OCI-LY1 (cell line): Measurements from ENCODE around the gene CASP6.

Source experiments
- H2AFZ ChIP-seq: fragments of 200-600 bp; sonication (generic), shearing (Covaris generic); 2 replicates; pipeline ENCODE4 v1.6.0; 2014; ENCODE audit warnings: antibody characterized with exemption, mild to moderate bottlenecking, low read length
- H3F3A ChIP-seq: fragments of 200-600 bp; sonication (generic), shearing (Covaris generic); 2 replicates; pipeline ENCODE4 v1.6.0; 2014; ENCODE audit warnings: mild to moderate bottlenecking, antibody characterized with exemption, low read length, moderate library complexity; ENCODE audit not compliant: insufficient read depth
- H3K27ac ChIP-seq: fragments of 200-600 bp; sonication (generic); 2 replicates; pipeline ENCODE4 v1.5.1; 2014; ENCODE audit warnings: low read length, mixed run types, mild to moderate bottlenecking, low read depth; ENCODE audit not compliant: poor library complexity, severe bottlenecking
- H3K27me3 ChIP-seq: fragments of 200-600 bp; sonication (generic); 2 replicates; pipeline ENCODE4 v1.6.0; 2014; ENCODE audit warnings: antibody characterized with exemption, mild to moderate bottlenecking, low read length, moderate library complexity; ENCODE audit not compliant: insufficient read depth
- H3K36me3 ChIP-seq: fragments of 200-600 bp; sonication (generic); 2 replicates; pipeline ENCODE4 v1.6.1; 2014; ENCODE audit warnings: mild to moderate bottlenecking, antibody characterized with exemption, low read length, moderate library complexity, mixed read lengths; ENCODE audit not compliant: insufficient read depth
- H3K4me1 ChIP-seq: fragments of 200-600 bp; sonication (generic); 2 replicates; pipeline ENCODE4 v1.5.1; 2014; ENCODE audit warnings: mild to moderate bottlenecking, low read length, moderate library complexity; ENCODE audit not compliant: insufficient read depth, severe bottlenecking
- H3K4me2 ChIP-seq: fragments of 200-600 bp; sonication (generic), shearing (Covaris generic); 2 replicates; pipeline ENCODE4 v1.6.1; 2014; ENCODE audit warnings: low read length
- H3K4me3 ChIP-seq: fragments of 200-600 bp; sonication (generic); 2 replicates; pipeline ENCODE4 v1.5.1; 2014; ENCODE audit warnings: low read length, low read depth, mild to moderate bottlenecking, mixed read lengths; ENCODE audit not compliant: poor library complexity, severe bottlenecking
- H3K79me2 ChIP-seq: fragments of 200-600 bp; shearing (Covaris generic); 2 replicates; pipeline ENCODE4 v1.6.1; 2016; ENCODE audit warnings: mixed run types, low read length, mixed read lengths; ENCODE audit not compliant: insufficient read depth
- H3K9ac ChIP-seq: fragments of 200-600 bp; sonication (generic), shearing (Covaris generic); 2 replicates; pipeline ENCODE4 v1.6.1; 2014; ENCODE audit warnings: mild to moderate bottlenecking, low read length, mixed read lengths
- H3K9me2 ChIP-seq: fragments of 200-600 bp; sonication (generic), shearing (Covaris generic); 2 replicates; pipeline ENCODE4 v1.6.1; 2014; ENCODE audit warnings: low read depth, mild to moderate bottlenecking, low read length, mixed read lengths
- H3K9me3 ChIP-seq: fragments of 200-600 bp; shearing (Covaris generic); 2 replicates; pipeline ENCODE4 v1.6.1; 2014; ENCODE audit warnings: low read length, mixed read lengths
- H4K20me1 ChIP-seq: fragments of 200-600 bp; sonication (generic), shearing (Covaris generic); 2 replicates; pipeline ENCODE4 v1.6.0; 2016; ENCODE audit warnings: mild to moderate bottlenecking, low read length; ENCODE audit not compliant: insufficient read depth
- CTCF ChIP-seq: fragments of 200-600 bp; sonication (generic), shearing (Covaris generic); IDR thresholded peaks from 2 replicates; pipeline ENCODE4 v1.5.1; 2017; ENCODE audit warnings: mild to moderate bottlenecking, antibody characterized with exemption, low read length, moderate library complexity, mixed read lengths
- EZH2 ChIP-seq: fragments of 200-600 bp; sonication (generic), shearing (Covaris generic); IDR thresholded peaks from 2 replicates; pipeline ENCODE4 v1.8.0; 2017; ENCODE audit warnings: borderline replicate concordance, mixed run types, mild to moderate bottlenecking, antibody characterized with exemption, low read length, moderate library complexity, mixed read lengths

CASP6 gene

GRCh38 chr4:109691411-109691920 lies 11.8 kb downstream of the CASP6 start:
- Histone ChIP-seq H3K4me3 (no peak overlapping the region), H3K9me2 (no peaks in the 10 kb centered on the region), H2AFZ (no peak overlapping the region), H3K27ac (no peak overlapping the region), H4K20me1 (no peaks in the 10 kb centered on the region), H3K9ac (no peak overlapping the region), H3K4me1 (no peaks in the 10 kb centered on the region), H3K36me3 (peaks cover 69% of the 10 kb centered on the region), H3K79me2 (no peaks in the 10 kb centered on the region), H3K9me3 (no peaks in the 10 kb centered on the region), H3K4me2 (no peak overlapping the region), H3F3A (no peaks in the 10 kb centered on the region), H3K27me3 (no peaks in the 10 kb centered on the region)
- no peak for TF ChIP-seq EZH2
- TF ChIP-seq CTCF, result no peak

- H2AFZ ChIP-seq, result no peak overlapping the region
- H3K4me3 ChIP-seq, result no peak overlapping the region
- peaks cover 68% of the 10 kb centered on the region for H3K36me3 ChIP-seq
- H3K27me3 ChIP-seq, result no peaks in the 10 kb centered on the region
- H3K9ac ChIP-seq, result no peak overlapping the region
- no peaks in the 10 kb centered on the region for H3F3A ChIP-seq
- no peaks in the 10 kb centered on the region for H3K4me1 ChIP-seq
- H3K27ac ChIP-seq, result no peak overlapping the region
- no peaks in the 10 kb centered on the region for H4K20me1 ChIP-seq
- TF ChIP-seq CTCF (no peak), EZH2 (no peak)
- no peaks in the 10 kb centered on the region for H3K9me3 ChIP-seq
- no peaks in the 10 kb centered on the region for H3K79me2 ChIP-seq
- H3K4me2 ChIP-seq, result no peak overlapping the region
- no peaks in the 10 kb centered on the region for H3K9me2 ChIP-seq
These were observed 12.4 kb downstream of the CASP6 start for GRCh38 chr4:109690690-109691410.

- Histone ChIP-seq H3K4me1 (peaks cover 5% of the 10 kb centered on the region), H3K4me2 (no peak overlapping the region), H3K36me3 (peaks cover 60% of the 10 kb centered on the region), H4K20me1 (no peaks in the 10 kb centered on the region), H3K9me2 (no peaks in the 10 kb centered on the region), H2AFZ (no peak overlapping the region), H3K27ac (no peak overlapping the region), H3K4me3 (no peak overlapping the region), H3K27me3 (no peaks in the 10 kb centered on the region), H3K9me3 (no peaks in the 10 kb centered on the region), H3F3A (no peaks in the 10 kb centered on the region; the same call in 1 of the 2 replicates), H3K79me2 (no peaks in the 10 kb centered on the region), H3K9ac (no peak overlapping the region)
- TF ChIP-seq EZH2, result no peak
- TF ChIP-seq CTCF, result no peak
These were observed 18.5 kb downstream of the CASP6 start for GRCh38 chr4:109684727-109685126.
